Testis (tissue), 2 donors: Measurements from ENCODE around the gene CST9L.

ENCODE experiments used
- CTCF ChIP-seq, 3 experiments: fragments of 450-650 bp in 2 of 3; fragments of 200-600 bp in 1 of 3; sonication (generic) in 1 of 3; IDR thresholded peaks; one replicate each; pipeline ENCODE4 v1.5.1; 2016 to 2019; ENCODE audit warnings: antibody characterized with exemption in 3 of 3, mild to moderate bottlenecking in 2 of 3, moderate library complexity in 1 of 3
- POLR2A ChIP-seq: fragments of 450-650 bp; IDR thresholded peaks from one replicate; pipeline ENCODE4 v1.6.1; 2017; ENCODE audit warnings: antibody characterized with exemption, mild to moderate bottlenecking, moderate library complexity

GRCh38 chr20:23544133-23544532 lies 24.2 kb downstream of the CST9L start:
- no peak for TF ChIP-seq POLR2A
- no peak for TF ChIP-seq CTCF (IDR thresholded peaks at IDR 0.05)
